HFFc6 (cell line): ENCODE results near the gene CCBE1. TPM values are rescaled to one million over a fixed set of nuclear protein-coding genes. Genes with fewer than 3 reads are reported as not detected.

Experiments
- DNase-seq: peaks from one replicate; pipeline ENCODE4 v3.0.0-alpha.2; 2018
- H3K27ac Mint-ChIP-seq: 2 replicates; pipeline ENCODE4 v1.8.0; 2020; ENCODE audit warnings: mild to moderate bottlenecking, mixed read lengths
- H3K27me3 Mint-ChIP-seq: 2 replicates; pipeline ENCODE4 v1.8.0; 2021; ENCODE audit warnings: mild to moderate bottlenecking, moderate library complexity, mixed read lengths; ENCODE audit not compliant: insufficient read depth
- H3K36me3 Mint-ChIP-seq: 2 replicates; pipeline ENCODE4 v1.8.0; 2021; ENCODE audit warnings: low read depth, mixed read lengths
- H3K4me1 Mint-ChIP-seq: 2 replicates; pipeline ENCODE4 v1.8.0; 2020; ENCODE audit warnings: low read depth, mixed read lengths
- H3K4me3 Mint-ChIP-seq: 2 replicates; pipeline ENCODE4 v1.8.0; 2020; ENCODE audit warnings: mild to moderate bottlenecking, moderate library complexity, mixed read lengths
- H3K9me3 Mint-ChIP-seq: 2 replicates; pipeline ENCODE4 v1.8.0; 2020; ENCODE audit warnings: mild to moderate bottlenecking, mixed read lengths
- CTCF ChIP-seq: fragments of 200-600 bp; sonication (generic); IDR thresholded peaks from 2 replicates; pipeline ENCODE4 v1.5.0; 2021; ENCODE audit warnings: antibody characterized with exemption, mild to moderate bottlenecking
- total RNA-seq, 6 experiments: library from RNA; stranded (reverse); fragmentation: NEBNext Ultra II Directional; extraction: Animal tissue kit (Norgen Biotek cat#: 25700); gene quantifications; 2 replicates in 1 of 6; 3 replicates in 5 of 6; pipeline ENCODE4 v1.2.3, GENCODE V29; 2021

CCBE1 gene
- total RNA-seq, 6 experiments from 2014 or later = 161 to 223 (median 206) TPM

GRCh38 chr18:59569390-59569791, 127.8 kb downstream of the CCBE1 start:
- no peaks in the 10 kb centered on the region for H3K27me3 Mint-ChIP-seq
- DNase-seq = no peak
- TF ChIP-seq CTCF = no peak
- no peak overlapping the region for H3K27ac Mint-ChIP-seq
- peaks cover 12% of the 10 kb centered on the region; the same call in 1 of the 2 replicates for H3K36me3 Mint-ChIP-seq
- H3K4me1 Mint-ChIP-seq = peaks cover 83% of the 10 kb centered on the region
- H3K4me3 Mint-ChIP-seq = no peak overlapping the region
- H3K9me3 Mint-ChIP-seq = no peaks in the 10 kb centered on the region

GRCh38 chr18:59567431-59567830, 129.8 kb downstream of the CCBE1 start:
- DNase-seq = no peak
- Mint-ChIP-seq H3K27me3 (no peaks in the 10 kb centered on the region; the same call in 1 of the 2 replicates), H3K9me3 (no peaks in the 10 kb centered on the region), H3K27ac (no peak overlapping the region), H3K36me3 (peaks cover 18% of the 10 kb centered on the region; the same call in 1 of the 2 replicates), H3K4me1 (peaks cover 81% of the 10 kb centered on the region), H3K4me3 (no peak overlapping the region)
- no peak for TF ChIP-seq CTCF

GRCh38 chr18:59566533-59566971, 130.7 kb downstream of the CCBE1 start:
- H3K36me3 Mint-ChIP-seq = peaks cover 18% of the 10 kb centered on the region; the same call in 1 of the 2 replicates
- peak overlapping the region; percentile 6; the same call in 1 of the 2 replicates for H3K4me3 Mint-ChIP-seq
- no peak for TF ChIP-seq CTCF
- H3K27me3 Mint-ChIP-seq = no peaks in the 10 kb centered on the region; the same call in 1 of the 2 replicates
- H3K27ac Mint-ChIP-seq = peak overlapping the region; percentile 20; the same call in 1 of the 2 replicates
- H3K9me3 Mint-ChIP-seq = no peaks in the 10 kb centered on the region
- no peak for DNase-seq
- H3K4me1 Mint-ChIP-seq = peaks cover 75% of the 10 kb centered on the region

GRCh38 chr18:59565957-59566356, 131.3 kb downstream of the CCBE1 start:
- no peaks in the 10 kb centered on the region for H3K9me3 Mint-ChIP-seq
- peaks cover 72% of the 10 kb centered on the region for H3K4me1 Mint-ChIP-seq
- no peak for TF ChIP-seq CTCF
- H3K27me3 Mint-ChIP-seq = no peaks in the 10 kb centered on the region; the same call in 1 of the 2 replicates
- peak overlapping the region; percentile 20; the same call in 1 of the 2 replicates for H3K27ac Mint-ChIP-seq
- H3K4me3 Mint-ChIP-seq = peak overlapping the region; percentile 6; the same call in 1 of the 2 replicates
- peaks cover 18% of the 10 kb centered on the region; the same call in 1 of the 2 replicates for H3K36me3 Mint-ChIP-seq
- DNase-seq = no peak

- H3K9me3 Mint-ChIP-seq = no peaks in the 10 kb centered on the region
- H3K27me3 Mint-ChIP-seq = peaks cover 3% of the 10 kb centered on the region; the same call in 1 of the 2 replicates
- H3K4me3 Mint-ChIP-seq = no peak overlapping the region
- TF ChIP-seq CTCF = no peak
- peaks cover 69% of the 10 kb centered on the region for H3K4me1 Mint-ChIP-seq
- no peak overlapping the region for H3K27ac Mint-ChIP-seq
- H3K36me3 Mint-ChIP-seq = peaks cover 18% of the 10 kb centered on the region
- DNase-seq = no peak
Measured at GRCh38 chr18:59564561-59564960, 132.7 kb downstream of the CCBE1 start.
